NCI-H524 treated with DMSO at 0.1 percent for 48 hours (cell line): ENCODE data around the gene NDUFAF2.

Experiments used
- DNase-seq: peaks from one replicate; lab custom pipeline; 2025; lab: John Stamatoyannopoulos, UW

NDUFAF2 gene

GRCh38 chr5:61123145-61123544, 178.1 kb downstream of the NDUFAF2 start:
- no peak for DNase-seq

- no peak for DNase-seq
These were observed 185.3 kb downstream of the NDUFAF2 start for GRCh38 chr5:61130289-61130688.

- DNase-seq: no peak
These were observed 187.6 kb downstream of the NDUFAF2 start for GRCh38 chr5:61132559-61132958.

DNA sequence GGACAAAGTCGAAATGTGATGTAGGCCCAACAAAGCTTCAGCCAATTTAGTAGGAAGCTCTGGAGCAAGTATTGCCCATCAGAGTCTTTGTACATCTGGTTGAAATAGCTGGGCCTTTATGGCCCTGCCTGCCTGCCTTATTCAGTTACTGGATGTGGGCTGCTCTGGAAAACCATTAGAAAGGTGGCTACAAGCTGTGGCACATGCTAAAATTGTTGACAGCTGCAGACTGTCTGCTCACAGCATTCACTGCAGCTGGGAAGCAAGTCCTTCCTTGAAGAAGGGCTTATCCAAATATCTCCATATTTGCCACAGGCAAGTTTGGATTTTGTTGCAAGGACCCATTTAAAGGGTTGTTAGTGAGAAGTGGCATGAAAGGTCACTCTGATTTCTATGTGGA, 192.8 kb downstream of the NDUFAF2 start:
- no peak for DNase-seq

DNA sequence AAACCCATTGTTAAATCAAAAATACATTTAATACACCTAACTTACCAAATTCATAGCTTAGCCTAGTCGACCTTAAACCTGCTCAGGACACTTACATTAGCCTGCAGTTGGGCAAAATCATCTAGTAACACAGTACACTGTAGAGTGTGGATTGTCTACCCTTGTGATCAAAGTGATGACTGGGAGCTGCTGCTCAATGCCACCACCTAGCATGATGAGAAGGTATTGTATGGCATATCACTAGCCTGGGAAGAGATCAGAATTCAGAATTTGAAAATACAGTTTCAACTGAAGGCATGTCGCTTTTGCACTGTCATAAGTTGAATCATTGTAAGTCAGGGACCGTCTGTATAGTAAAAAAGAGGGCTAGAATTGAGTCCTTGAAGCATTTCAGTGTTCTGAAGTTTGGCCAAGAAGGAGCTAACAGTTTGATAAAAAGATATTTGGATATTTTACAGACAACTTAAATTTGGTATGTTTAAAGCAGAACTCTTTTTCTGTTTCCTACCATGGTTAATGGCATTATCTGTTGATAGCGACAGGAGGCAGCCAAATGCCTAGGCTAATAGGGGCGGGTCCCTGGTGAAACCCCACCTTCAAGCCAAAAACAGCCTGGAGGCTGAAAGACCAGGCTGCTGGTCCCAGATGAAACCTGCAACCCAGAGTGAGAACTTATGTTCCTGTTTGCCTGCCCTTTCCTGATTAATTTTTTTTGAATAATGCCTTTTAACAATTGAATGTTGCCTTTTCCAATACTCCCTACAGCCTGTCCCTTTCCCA, 194.3 kb downstream of the NDUFAF2 start:
- no peak for DNase-seq

- no peak for DNase-seq
These were observed 194.9 kb downstream of the NDUFAF2 start for GRCh38 chr5:61139931-61140330.

DNA sequence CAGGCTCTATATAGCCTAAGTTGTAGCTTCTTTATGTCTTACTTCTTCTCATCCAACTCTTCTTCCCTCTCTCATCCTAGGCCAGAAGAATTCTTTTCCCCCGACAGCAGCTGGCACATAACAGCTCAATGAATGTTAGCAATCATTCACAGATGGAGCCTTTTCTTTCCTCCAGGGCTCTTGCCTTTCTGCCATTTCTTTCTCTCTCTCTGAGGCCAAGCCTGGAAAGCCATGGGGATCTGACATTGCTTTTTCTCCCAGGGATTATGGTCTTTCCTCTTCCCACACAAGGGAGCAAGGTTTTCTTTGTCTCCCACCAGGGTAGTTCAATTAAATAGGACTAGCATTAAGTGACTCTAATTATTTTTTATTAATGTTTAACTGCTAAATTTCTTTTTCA, 196.8 kb downstream of the NDUFAF2 start:
- no peak for DNase-seq

DNA sequence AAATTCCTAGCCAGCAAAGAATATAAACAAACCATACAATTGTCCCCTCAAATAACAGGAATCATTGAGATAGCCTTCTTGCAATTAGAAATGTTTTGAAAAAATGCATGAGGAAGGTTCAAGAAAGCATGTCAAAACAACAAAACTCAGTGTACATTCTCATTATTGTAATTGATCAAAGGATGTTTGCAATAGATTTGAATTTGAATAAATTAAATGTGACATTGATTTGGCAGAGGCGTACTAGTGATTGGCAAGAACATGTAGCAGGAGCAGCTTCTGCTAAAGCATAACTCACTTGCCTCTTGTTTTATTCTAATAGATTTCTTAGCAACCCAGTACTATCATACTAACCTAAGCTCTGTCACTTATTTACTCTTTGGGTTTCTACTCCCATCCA, 197.4 kb downstream of the NDUFAF2 start:
- no peak for DNase-seq

DNA sequence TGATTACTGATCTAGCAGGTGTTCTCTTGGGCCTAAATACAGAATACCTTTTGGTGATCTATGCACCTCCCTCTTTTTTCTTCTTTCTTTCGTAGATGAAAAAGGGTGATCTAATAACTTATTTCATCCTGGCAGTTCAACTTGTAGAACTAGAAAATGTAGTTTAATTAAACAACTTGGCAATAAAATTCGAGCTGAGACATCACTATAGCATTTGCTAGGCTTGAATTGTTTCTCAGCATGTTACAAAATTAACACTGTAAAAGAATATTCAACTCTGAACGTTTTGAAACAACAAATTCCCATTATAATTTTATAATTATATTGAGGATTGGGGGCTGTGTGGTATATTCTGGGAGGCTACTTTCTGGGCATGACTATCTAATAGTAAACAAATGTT, 197.8 kb downstream of the NDUFAF2 start:
- no peak for DNase-seq

DNA sequence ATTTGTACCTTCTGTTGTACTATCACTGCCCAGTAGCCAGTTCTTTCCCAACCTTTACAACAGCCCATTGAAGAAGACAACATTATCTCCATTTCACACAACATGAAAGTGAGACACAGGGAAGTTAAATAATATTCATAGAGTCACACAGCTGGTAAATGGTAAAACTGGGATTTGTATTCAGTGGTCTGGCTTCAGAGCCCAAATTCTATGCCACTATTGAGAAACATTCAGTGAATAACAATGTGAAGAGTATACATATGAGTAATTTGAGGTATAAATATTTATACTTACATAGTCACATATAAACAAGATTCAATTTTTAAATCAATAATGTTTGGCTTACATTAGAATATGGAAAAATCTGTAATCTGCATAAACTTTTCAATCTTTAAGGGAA, 203.5 kb downstream of the NDUFAF2 start:
- no peak for DNase-seq

DNA sequence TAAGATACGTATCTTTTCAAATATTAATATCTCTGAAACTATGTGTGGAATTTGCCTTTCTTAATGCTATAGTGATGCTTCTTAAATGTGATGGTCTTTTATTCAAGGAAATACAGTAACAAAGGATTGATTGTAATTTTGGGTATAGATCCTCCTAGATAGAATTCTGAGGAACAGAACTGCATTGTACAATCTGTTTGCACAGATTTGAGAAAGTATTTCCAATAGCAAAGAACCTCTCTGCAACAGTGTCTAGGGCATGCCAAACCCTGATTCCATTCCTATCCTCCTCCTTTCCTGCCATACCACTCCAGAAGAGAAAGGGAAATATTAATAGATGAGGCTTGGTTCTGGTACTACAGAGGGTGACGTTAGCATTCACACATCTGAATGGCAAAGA, 206.9 kb downstream of the NDUFAF2 start:
- DNase-seq: no peak

DNA sequence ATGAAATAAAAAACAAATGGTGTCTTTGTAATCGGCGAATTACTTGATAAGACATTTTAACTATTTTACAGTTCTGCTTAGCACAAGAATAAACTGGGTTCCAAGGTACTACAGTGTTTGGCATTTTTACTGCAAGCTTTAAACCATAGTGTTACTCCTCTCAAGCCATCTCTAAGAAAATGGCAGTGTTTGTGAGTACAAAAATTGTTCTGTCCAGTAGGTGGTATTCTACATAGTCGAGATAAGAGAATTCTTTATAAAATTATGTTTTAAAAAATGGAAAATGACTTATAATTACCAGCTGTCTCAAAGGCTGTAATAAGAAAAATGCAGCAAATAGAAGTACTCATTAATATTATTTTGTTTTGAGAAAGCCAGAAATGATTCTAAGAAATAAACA, 214.1 kb downstream of the NDUFAF2 start:
- DNase-seq: no peak

DNA sequence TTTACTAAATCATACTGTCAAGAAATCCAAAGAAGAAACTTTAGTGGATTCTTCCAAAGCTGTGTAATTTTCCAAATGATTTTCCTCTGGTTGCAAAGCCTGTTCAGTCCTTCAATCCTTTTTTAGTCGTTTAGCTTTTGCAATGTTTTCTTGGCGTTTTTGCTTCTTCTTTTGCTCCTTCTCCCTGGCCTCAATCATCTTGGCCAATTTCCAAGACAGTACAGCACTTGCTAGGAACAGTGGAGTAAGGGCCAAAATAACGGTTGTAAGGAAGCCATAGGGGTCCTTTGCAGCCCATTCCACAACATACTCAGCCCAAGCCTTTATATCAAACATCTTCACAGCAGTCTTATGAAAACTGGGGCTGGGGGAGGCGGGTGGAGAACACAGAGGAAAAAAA, 214.8 kb downstream of the NDUFAF2 start:
- DNase-seq: no peak

DNA sequence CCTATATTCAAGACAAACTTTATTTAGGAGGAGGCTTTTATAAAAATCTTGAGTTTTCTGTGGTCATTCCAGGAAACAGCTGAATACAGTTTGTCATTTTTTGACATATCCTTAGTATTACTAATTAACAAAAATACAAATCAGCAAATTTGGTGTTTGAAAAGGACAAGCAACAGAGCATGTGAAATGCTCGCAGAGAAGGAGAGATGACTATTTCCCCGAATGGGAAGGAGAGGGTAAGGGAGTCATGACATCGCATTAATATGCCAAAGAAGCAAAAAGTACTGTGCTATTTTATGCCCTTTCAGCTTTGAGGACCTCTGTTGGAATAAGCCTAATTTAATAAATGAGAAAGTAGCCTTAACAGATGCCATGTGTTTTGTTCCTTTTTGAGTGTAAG, 215.5 kb downstream of the NDUFAF2 start:
- DNase-seq: no peak

DNA sequence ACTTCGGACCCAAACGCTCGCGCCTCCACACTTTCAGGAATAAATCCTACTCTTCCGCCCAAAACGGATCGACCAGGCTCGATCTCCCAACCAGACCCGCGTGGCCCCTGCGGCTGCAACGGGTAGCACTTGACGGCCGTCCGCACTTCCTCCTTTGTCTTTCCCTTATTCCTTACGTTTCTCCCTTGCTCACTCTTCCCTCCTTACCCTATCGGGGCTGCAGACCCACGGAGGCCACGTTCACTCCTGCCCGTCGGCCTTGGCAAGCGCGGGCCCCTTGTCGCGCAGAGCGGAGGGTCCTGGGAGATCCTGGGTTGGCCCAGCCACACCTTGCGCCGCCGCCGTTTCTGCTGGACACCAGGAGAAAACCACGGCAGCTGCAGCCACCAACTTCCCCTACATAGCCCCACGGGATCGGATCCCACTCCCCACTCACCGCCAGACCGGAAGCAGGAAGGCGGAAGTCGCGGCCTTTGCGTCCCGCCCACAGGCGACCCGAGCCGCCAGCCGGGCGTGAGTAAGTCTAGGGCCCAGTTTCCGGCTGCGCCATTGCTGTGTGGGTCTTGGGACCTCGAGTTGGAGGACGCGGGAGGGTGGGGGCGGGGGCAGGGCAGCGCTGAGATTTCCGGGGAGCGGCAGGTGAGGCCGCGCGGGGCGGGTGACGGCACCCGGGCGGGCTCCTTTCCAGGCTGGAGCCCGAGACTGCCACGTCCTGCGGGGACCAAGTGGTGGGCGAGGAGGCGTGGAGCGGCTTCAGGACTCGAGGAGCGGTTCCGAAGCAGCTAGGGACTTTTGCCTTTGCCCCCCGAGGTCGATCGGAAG, 217.2 kb downstream of the NDUFAF2 start, which contains the start of gene SMIM15:
Gene SMIM15 (minus strand): TSS at position 459 of the 822 bp plus-strand sequence. CDS start 2,297 bp downstream, outside the sequence.
- peak; percentile 51 for DNase-seq

DNA sequence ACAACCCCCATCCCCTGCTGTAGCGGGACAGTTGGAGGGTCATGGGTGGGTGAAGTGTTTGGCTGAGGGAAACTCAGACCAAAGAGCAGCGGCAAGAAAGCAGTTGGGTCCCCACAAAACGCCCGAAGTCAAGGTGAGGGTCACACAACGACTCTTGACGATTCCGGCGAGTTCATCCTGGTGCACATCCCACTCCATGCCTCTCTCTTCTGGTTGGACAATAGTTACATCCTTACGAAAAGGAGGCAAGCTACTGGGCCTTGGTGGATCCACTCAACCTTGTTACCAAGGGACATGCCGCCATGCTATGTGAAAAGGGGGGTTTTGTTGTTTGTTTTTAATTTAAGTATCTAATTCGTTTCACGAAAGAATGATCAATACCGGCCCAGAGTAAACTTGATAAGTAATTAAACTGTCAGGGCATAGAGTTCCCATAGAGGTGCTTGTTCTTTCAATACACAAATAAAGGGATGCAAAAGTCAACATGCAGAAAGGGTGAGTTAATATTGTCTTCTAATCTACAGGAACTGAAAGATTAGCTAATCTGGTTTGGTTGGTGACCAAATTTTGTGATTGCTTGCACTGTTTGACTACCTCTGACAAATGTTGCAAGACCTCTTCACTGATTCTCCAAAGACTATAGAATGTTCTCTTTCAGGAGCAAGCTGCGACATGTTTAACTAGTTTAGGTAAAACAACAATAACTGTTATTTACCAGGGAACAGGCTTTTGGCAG, 218.0 kb downstream of the NDUFAF2 start:
- no peak for DNase-seq

DNA sequence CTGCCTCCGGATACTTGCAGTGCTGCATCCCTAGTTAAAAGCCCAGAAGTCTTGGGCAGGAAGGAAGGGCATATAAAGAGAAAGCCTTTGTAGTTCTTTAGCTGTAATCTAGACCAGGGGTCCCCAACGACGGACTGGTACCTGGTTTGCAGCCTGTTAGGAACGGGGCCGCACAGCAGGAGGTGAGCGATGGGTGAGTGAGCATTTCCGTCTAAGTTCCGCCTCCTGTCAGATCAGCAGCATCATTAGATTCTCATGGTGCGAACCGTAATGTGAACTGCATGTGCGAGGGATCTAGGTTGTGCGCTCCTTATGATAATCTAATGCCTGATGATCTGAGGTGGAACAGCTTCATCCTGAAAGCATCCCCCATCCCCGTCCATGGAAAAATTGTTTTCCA, 218.9 kb downstream of the NDUFAF2 start:
- DNase-seq: no peak

- no peak for DNase-seq
These were observed 222.4 kb downstream of the NDUFAF2 start for GRCh38 chr5:61167382-61167781.

- no peak for DNase-seq
These were observed 223.9 kb downstream of the NDUFAF2 start for GRCh38 chr5:61168951-61169350.

GRCh38 chr5:61171479-61171878, 226.5 kb downstream of the NDUFAF2 start:
- no peak for DNase-seq

- DNase-seq: no peak
These were observed 231.6 kb downstream of the NDUFAF2 start for GRCh38 chr5:61176631-61177030.

GRCh38 chr5:61177070-61177469, 232.1 kb downstream of the NDUFAF2 start:
- DNase-seq: no peak

DNA sequence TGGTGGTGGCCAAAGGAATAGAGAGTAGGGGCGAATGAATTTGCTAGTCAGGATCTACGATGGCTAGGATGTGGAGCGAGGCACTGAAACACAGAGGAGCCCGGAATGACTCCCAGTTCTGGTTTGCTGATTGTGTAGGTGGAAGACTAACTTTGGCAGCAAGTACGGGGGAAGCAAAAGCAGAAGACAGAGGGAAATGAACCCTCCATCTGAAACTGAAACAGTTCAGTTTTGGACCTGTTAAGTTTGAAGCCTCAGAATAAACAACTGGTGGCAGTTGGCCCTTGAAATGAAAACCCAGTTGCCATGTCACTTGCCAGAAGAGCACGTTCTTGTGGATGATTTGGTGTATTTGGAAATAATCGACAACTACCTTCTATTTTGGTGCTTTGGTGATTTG, 232.7 kb downstream of the NDUFAF2 start:
- DNase-seq: no peak
